ENCODE data around the gene RDH8.

The RDH8 gene

DNA sequence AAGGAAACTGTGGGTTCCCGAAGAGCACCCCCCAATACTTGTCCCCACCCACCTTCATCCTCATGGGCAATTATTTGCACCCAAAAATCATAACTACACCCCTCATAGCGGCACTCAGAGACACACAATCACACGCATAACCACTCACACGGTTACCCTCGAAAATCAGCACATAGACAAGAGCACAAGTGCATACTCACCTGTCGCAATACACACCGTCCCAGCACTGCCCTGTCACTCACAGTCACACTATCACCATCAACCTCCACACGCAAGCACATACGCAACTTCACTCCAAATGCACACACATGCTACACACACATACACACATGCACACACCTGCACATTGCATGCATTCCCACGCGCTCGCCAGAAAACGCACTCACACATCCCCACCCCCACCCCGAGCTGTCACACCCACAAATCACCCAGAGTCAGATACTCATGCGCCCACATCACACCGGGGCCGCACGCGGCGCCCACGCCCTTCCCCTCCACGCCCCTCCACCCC lies 3.5 kb upstream of the RDH8 start (continued):
- TF ChIP-seq, protein P1, sequence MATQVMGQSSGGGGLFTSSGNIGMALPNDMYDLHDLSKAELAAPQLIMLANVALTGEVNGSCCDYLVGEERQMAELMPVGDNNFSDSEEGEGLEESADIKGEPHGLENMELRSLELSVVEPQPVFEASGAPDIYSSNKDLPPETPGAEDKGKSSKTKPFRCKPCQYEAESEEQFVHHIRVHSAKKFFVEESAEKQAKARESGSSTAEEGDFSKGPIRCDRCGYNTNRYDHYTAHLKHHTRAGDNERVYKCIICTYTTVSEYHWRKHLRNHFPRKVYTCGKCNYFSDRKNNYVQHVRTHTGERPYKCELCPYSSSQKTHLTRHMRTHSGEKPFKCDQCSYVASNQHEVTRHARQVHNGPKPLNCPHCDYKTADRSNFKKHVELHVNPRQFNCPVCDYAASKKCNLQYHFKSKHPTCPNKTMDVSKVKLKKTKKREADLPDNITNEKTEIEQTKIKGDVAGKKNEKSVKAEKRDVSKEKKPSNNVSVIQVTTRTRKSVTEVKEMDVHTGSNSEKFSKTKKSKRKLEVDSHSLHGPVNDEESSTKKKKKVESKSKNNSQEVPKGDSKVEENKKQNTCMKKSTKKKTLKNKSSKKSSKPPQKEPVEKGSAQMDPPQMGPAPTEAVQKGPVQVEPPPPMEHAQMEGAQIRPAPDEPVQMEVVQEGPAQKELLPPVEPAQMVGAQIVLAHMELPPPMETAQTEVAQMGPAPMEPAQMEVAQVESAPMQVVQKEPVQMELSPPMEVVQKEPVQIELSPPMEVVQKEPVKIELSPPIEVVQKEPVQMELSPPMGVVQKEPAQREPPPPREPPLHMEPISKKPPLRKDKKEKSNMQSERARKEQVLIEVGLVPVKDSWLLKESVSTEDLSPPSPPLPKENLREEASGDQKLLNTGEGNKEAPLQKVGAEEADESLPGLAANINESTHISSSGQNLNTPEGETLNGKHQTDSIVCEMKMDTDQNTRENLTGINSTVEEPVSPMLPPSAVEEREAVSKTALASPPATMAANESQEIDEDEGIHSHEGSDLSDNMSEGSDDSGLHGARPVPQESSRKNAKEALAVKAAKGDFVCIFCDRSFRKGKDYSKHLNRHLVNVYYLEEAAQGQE (tag by site-specific recombination; IDR thresholded peaks at IDR 0.05), result peak; percentile 64; the same call in 1 of the 2 replicates
- TF ChIP-seq ZNF707 (tag by site-specific recombination; IDR thresholded peaks at IDR 0.05) (0 out of 2 replicates have a peak, but pooled peaks have one; percentile 12), ZBTB20 (tag by site-specific recombination; IDR thresholded peaks at IDR 0.05) (peak; percentile 10; the same call in 1 of the 2 replicates), ZNF600 (tag by site-specific recombination; IDR thresholded peaks at IDR 0.05) (0 out of 2 replicates have a peak, but pooled peaks have one; percentile 28), ZNF768 (tag by site-specific recombination; IDR thresholded peaks at IDR 0.05) (no peak), ZNF211 (tag by site-specific recombination; IDR thresholded peaks at IDR 0.05; ENCODE audit: low read depth) (no peak), ZNF335 (tag by site-specific recombination; conservative IDR thresholded peaks at IDR 0.05) (no peak), PRDM1 (tag by site-specific recombination; IDR thresholded peaks at IDR 0.05) (peak; percentile 63), ZNF76 (tag by site-specific recombination; IDR thresholded peaks at IDR 0.05; ENCODE audit: borderline replicate concordance, low read depth) (peak; percentile 37; the same call in 1 of the 2 replicates), ZNF548 (tag by site-specific recombination; IDR thresholded peaks at IDR 0.05) (no peak), SCRT2 (tag by site-specific recombination; IDR thresholded peaks at IDR 0.05) (peak; percentile 83), ZNF366 (tag by site-specific recombination; conservative IDR thresholded peaks at IDR 0.05) (no peak), ZNF10 (tag by site-specific recombination; IDR thresholded peaks at IDR 0.05) (no peak), ZFHX2 (tag by site-specific recombination; conservative IDR thresholded peaks at IDR 0.05) (peak; percentile 99)
- TF ChIP-seq, protein P2, sequence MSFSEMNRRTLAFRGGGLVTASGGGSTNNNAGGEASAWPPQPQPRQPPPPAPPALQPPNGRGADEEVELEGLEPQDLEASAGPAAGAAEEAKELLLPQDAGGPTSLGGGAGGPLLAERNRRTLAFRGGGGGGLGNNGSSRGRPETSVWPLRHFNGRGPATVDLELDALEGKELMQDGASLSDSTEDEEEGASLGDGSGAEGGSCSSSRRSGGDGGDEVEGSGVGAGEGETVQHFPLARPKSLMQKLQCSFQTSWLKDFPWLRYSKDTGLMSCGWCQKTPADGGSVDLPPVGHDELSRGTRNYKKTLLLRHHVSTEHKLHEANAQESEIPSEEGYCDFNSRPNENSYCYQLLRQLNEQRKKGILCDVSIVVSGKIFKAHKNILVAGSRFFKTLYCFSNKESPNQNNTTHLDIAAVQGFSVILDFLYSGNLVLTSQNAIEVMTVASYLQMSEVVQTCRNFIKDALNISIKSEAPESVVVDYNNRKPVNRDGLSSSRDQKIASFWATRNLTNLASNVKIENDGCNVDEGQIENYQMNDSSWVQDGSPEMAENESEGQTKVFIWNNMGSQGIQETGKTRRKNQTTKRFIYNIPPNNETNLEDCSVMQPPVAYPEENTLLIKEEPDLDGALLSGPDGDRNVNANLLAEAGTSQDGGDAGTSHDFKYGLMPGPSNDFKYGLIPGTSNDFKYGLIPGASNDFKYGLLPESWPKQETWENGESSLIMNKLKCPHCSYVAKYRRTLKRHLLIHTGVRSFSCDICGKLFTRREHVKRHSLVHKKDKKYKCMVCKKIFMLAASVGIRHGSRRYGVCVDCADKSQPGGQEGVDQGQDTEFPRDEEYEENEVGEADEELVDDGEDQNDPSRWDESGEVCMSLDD (tag by site-specific recombination; IDR thresholded peaks at IDR 0.05), result peak; percentile 71; the same call in 1 of the 2 replicates
- TF ChIP-seq, protein P3, sequence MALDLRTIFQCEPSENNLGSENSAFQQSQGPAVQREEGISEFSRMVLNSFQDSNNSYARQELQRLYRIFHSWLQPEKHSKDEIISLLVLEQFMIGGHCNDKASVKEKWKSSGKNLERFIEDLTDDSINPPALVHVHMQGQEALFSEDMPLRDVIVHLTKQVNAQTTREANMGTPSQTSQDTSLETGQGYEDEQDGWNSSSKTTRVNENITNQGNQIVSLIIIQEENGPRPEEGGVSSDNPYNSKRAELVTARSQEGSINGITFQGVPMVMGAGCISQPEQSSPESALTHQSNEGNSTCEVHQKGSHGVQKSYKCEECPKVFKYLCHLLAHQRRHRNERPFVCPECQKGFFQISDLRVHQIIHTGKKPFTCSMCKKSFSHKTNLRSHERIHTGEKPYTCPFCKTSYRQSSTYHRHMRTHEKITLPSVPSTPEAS (tag by site-specific recombination; IDR thresholded peaks at IDR 0.05), result peak; percentile 96
- TF ChIP-seq, protein P4, sequence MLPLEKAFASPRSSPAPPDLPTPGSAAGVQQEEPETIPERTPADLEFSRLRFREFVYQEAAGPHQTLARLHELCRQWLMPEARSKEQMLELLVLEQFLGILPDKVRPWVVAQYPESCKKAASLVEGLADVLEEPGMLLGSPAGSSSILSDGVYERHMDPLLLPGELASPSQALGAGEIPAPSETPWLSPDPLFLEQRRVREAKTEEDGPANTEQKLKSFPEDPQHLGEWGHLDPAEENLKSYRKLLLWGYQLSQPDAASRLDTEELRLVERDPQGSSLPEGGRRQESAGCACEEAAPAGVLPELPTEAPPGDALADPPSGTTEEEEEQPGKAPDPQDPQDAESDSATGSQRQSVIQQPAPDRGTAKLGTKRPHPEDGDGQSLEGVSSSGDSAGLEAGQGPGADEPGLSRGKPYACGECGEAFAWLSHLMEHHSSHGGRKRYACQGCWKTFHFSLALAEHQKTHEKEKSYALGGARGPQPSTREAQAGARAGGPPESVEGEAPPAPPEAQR (tag by site-specific recombination; IDR thresholded peaks at IDR 0.05), result no peak; the same call in 1 of the 2 replicates
- TF ChIP-seq, protein P5, sequence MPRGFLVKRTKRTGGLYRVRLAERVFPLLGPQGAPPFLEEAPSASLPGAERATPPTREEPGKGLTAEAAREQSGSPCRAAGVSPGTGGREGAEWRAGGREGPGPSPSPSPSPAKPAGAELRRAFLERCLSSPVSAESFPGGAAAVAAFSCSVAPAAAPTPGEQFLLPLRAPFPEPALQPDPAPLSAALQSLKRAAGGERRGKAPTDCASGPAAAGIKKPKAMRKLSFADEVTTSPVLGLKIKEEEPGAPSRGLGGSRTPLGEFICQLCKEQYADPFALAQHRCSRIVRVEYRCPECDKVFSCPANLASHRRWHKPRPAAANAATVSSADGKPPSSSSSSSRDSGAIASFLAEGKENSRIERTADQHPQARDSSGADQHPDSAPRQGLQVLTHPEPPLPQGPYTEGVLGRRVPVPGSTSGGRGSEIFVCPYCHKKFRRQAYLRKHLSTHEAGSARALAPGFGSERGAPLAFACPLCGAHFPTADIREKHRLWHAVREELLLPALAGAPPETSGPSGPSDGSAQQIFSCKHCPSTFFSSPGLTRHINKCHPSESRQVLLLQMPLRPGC (tag by site-specific recombination; IDR thresholded peaks at IDR 0.05), result 0 out of 2 replicates have a peak, but pooled peaks have one; percentile 16
- TF ChIP-seq, protein P6, sequence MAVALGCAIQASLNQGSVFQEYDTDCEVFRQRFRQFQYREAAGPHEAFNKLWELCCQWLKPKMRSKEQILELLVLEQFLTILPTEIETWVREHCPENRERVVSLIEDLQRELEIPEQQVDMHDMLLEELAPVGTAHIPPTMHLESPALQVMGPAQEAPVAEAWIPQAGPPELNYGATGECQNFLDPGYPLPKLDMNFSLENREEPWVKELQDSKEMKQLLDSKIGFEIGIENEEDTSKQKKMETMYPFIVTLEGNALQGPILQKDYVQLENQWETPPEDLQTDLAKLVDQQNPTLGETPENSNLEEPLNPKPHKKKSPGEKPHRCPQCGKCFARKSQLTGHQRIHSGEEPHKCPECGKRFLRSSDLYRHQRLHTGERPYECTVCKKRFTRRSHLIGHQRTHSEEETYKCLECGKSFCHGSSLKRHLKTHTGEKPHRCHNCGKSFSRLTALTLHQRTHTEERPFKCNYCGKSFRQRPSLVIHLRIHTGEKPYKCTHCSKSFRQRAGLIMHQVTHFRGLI (tag by site-specific recombination; IDR thresholded peaks at IDR 0.05), result no peak
- TF ChIP-seq, protein P7, sequence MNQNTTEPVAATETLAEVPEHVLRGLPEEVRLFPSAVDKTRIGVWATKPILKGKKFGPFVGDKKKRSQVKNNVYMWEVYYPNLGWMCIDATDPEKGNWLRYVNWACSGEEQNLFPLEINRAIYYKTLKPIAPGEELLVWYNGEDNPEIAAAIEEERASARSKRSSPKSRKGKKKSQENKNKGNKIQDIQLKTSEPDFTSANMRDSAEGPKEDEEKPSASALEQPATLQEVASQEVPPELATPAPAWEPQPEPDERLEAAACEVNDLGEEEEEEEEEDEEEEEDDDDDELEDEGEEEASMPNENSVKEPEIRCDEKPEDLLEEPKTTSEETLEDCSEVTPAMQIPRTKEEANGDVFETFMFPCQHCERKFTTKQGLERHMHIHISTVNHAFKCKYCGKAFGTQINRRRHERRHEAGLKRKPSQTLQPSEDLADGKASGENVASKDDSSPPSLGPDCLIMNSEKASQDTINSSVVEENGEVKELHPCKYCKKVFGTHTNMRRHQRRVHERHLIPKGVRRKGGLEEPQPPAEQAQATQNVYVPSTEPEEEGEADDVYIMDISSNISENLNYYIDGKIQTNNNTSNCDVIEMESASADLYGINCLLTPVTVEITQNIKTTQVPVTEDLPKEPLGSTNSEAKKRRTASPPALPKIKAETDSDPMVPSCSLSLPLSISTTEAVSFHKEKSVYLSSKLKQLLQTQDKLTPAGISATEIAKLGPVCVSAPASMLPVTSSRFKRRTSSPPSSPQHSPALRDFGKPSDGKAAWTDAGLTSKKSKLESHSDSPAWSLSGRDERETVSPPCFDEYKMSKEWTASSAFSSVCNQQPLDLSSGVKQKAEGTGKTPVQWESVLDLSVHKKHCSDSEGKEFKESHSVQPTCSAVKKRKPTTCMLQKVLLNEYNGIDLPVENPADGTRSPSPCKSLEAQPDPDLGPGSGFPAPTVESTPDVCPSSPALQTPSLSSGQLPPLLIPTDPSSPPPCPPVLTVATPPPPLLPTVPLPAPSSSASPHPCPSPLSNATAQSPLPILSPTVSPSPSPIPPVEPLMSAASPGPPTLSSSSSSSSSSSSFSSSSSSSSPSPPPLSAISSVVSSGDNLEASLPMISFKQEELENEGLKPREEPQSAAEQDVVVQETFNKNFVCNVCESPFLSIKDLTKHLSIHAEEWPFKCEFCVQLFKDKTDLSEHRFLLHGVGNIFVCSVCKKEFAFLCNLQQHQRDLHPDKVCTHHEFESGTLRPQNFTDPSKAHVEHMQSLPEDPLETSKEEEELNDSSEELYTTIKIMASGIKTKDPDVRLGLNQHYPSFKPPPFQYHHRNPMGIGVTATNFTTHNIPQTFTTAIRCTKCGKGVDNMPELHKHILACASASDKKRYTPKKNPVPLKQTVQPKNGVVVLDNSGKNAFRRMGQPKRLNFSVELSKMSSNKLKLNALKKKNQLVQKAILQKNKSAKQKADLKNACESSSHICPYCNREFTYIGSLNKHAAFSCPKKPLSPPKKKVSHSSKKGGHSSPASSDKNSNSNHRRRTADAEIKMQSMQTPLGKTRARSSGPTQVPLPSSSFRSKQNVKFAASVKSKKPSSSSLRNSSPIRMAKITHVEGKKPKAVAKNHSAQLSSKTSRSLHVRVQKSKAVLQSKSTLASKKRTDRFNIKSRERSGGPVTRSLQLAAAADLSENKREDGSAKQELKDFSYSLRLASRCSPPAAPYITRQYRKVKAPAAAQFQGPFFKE (tag by site-specific recombination; IDR thresholded peaks at IDR 0.05; ENCODE audit: borderline replicate concordance), result peak; percentile 86; the same call in 1 of the 2 replicates
